Tibial artery (tissue), 4 donors: ENCODE measurements around the gene KIF7.

ENCODE experiments used
- DNase-seq, 2 donors: peaks; one replicate each; pipeline ENCODE4 v3.0.0-alpha.2; 2019
- H3K27ac ChIP-seq, 2 donors: fragments of 200-600 bp; sonication (generic) in 1 of 2; 1 replicate in 1 of 2; 2 replicates in 1 of 2; pipeline ENCODE4 v1.5.1; 2018 to 2019; ENCODE audit warnings: mild to moderate bottlenecking in 1 of 2
- H3K27me3 ChIP-seq, 2 donors: fragments of 200-600 bp; sonication (generic) in 1 of 2; one replicate each; pipeline versions ENCODE4 v1.5.1 to v1.6.0; 2016 to 2019
- H3K36me3 ChIP-seq, 3 donors: fragments of 200-600 bp; sonication (generic) in 2 of 3; one replicate each; pipeline ENCODE4 v1.5.1; 2016 to 2019; ENCODE audit warnings: mild to moderate bottlenecking in 2 of 3
- H3K4me1 ChIP-seq, 4 donors: fragments of 200-600 bp; sonication (generic) in 2 of 4; 1 replicate in 3 of 4; 2 replicates in 1 of 4; pipeline ENCODE4 v1.5.1; 2016 to 2019
- H3K4me3 ChIP-seq, 2 donors: fragments of 200-600 bp; sonication (generic) in 1 of 2; 1 replicate in 1 of 2; 2 replicates in 1 of 2; pipeline ENCODE4 v1.5.1; 2018 to 2019; ENCODE audit warnings: mild to moderate bottlenecking in 2 of 2
- H3K9me3 ChIP-seq, 3 donors: fragments of 200-600 bp; sonication (generic) in 1 of 3; one replicate each; pipeline ENCODE4 v1.5.1; 2016 to 2019
- intact Hi-C: fragments of 100-400 bp; cut with DNase I; formaldehyde crosslinking; loops from one replicate; pipeline ENCODE4 v1.15.0; 2023; ENCODE audit warnings: low total_unique reads
- TF ChIP-seq, protein P1 (sequence below), 2 experiments: fragments of 200-600 bp in 1 of 2; fragments of 450-650 bp in 1 of 2; IDR thresholded peaks; one replicate each; pipeline ENCODE4 v1.5.1; 2017 to 2019; ENCODE audit warnings: antibody characterized with exemption in 2 of 2, mild to moderate bottlenecking in 1 of 2, moderate library complexity in 1 of 2

The KIF7 gene

DNA sequence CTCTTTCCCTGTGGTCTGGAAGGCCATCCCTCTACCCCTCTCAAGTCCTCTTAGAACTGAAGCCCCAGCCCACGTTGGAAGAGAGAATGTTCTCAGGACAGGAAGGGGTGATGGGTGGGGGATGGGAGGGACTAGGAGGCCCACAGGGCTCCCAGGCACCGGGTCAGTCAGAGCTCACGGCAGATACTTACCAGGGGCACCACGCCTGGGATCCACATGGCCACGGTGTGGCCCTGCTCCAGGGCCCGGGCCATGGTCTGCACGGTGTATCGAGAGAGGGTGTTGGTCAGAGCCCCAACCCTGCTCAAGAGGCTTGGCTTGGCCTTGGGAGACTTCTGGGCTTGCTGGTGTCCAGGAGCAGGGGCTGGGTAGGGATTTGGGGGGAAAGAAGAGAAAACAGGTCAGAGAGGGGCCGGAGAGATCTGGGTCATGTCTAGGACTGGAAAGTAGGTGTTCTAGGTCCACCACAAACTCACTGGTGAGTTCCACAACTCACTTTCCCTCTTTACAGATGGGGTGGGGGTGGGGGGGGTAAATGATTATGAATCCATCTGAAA is 14.1 kb upstream of the KIF7 start:
- Histone ChIP-seq H3K36me3 (no peaks in the 10 kb centered on the region), H3K4me1 (peaks cover 0 to 45% (median 33%) of the 10 kb centered on the region in 4 donors), H3K9me3 (no peaks in the 10 kb centered on the region), H3K4me3 (no peak overlapping the region), H3K27ac (no peak overlapping the region), H3K27me3 (no peaks in the 10 kb centered on the region)
- DNase-seq = no peak
- TF ChIP-seq, protein P1, sequence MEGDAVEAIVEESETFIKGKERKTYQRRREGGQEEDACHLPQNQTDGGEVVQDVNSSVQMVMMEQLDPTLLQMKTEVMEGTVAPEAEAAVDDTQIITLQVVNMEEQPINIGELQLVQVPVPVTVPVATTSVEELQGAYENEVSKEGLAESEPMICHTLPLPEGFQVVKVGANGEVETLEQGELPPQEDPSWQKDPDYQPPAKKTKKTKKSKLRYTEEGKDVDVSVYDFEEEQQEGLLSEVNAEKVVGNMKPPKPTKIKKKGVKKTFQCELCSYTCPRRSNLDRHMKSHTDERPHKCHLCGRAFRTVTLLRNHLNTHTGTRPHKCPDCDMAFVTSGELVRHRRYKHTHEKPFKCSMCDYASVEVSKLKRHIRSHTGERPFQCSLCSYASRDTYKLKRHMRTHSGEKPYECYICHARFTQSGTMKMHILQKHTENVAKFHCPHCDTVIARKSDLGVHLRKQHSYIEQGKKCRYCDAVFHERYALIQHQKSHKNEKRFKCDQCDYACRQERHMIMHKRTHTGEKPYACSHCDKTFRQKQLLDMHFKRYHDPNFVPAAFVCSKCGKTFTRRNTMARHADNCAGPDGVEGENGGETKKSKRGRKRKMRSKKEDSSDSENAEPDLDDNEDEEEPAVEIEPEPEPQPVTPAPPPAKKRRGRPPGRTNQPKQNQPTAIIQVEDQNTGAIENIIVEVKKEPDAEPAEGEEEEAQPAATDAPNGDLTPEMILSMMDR (IDR thresholded peaks at IDR 0.05) = no peak
- intact Hi-C loops = no loop called here

DNA sequence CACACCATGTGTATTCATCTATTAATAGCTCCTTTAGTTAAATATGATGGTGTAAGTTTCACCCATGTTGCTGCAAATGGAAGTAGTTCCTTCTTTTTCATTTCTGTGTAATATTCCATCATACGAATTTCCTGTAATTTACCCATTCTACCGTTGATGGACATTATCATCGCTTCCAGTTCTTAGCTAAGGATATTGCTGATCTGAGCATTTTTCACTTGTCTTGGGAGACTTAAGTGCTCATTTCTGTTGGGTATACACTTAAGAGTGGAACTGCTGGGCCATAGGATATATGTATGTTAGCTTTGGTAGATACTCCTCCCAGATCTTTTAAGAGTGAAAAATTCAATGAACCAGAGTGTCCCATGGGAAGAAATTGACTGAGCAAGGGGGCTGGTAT is 12.9 kb upstream of the KIF7 start:
- no peak overlapping the region for H3K27ac ChIP-seq
- no peak for DNase-seq
- intact Hi-C loops = no loop called here

DNA sequence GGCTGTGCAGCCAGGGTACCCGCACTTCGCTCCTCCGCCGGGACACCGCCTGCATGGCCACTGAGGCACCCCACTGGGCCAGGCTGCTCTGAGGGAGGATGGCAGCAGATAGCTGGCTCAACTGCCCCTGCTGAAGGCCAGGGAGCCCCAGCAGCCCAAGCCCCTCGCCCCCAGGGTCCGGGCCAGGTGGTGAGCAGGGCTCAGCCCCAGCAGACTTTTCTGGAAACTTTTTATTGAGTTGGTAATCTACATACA is 12.4 kb upstream of the KIF7 start:
- Histone ChIP-seq H3K27ac (no peak overlapping the region), H3K4me1 (peaks cover 2 to 41% (median 30%) of the 10 kb centered on the region in 4 donors), H3K4me3 (no peak overlapping the region), H3K27me3 (no peaks in the 10 kb centered on the region), H3K36me3 (no peaks in the 10 kb centered on the region), H3K9me3 (no peaks in the 10 kb centered on the region)
- intact Hi-C loops = no loop called here
- TF ChIP-seq, protein P1 (IDR thresholded peaks at IDR 0.05) = no peak
- DNase-seq = no peak

More for the DNA sequence above, 12.9 kb upstream of the KIF7 start:
- no peaks in the 10 kb centered on the region for H3K27me3 ChIP-seq
- H3K4me3 ChIP-seq = no peak overlapping the region
- H3K9me3 ChIP-seq = no peaks in the 10 kb centered on the region
- TF ChIP-seq, protein P1 (IDR thresholded peaks at IDR 0.05) = no peak
- peaks cover 0 to 41% (median 30%) of the 10 kb centered on the region in 4 donors for H3K4me1 ChIP-seq
- no peaks in the 10 kb centered on the region for H3K36me3 ChIP-seq

DNA sequence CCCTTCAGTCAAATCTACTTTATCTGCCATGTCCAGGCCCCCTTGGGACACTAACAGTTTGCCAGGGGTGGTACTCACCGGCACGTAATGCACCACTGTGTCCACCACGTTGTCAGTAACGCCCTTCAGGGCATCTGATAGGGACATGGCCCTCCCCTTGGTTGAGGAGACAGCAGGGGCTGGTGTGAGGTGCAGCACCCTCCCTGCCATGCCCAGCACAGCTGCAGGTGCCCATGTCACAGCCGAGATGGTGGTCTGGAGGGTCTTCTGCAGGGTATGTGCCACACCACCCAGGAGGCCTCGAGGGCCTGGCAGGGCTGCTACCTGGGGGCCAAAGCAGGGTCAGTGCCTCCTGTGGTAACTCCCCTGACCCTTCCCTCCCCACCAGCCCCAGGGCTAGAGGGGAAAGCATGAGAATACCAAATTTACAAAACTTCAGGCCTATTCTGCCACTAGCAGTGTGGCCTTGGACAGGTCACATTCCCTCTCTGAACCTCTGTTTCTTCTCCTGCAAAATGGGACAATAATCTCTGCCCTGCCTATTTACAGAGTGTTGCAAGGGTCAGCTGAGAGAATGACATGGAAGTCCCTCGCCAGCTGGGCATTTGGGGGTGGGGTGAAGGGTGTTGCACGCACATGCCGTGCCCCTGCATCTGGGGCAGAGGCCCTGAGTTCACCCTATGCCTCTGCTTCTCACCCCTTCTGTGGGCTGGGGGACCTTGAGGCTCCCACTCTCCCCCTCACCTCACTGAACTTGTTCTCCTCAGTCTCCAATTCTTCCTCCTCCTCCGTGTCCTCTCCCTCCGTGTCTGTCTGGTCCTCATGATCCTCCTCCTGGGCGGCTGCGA is 11.8 kb upstream of the KIF7 start:
- peak overlapping the region in 1 of 2 donors; percentile 97 for H3K27ac ChIP-seq
- TF ChIP-seq, protein P1 (IDR thresholded peaks at IDR 0.05) = no peak
- H3K27me3 ChIP-seq = no peaks in the 10 kb centered on the region
- intact Hi-C loops = no loop called here
- peaks cover 8 to 41% (median 30%) of the 10 kb centered on the region in 4 donors for H3K4me1 ChIP-seq
- no peak for DNase-seq
- H3K4me3 ChIP-seq = no peak overlapping the region
- H3K9me3 ChIP-seq = no peaks in the 10 kb centered on the region
- H3K36me3 ChIP-seq = no peaks in the 10 kb centered on the region

DNA sequence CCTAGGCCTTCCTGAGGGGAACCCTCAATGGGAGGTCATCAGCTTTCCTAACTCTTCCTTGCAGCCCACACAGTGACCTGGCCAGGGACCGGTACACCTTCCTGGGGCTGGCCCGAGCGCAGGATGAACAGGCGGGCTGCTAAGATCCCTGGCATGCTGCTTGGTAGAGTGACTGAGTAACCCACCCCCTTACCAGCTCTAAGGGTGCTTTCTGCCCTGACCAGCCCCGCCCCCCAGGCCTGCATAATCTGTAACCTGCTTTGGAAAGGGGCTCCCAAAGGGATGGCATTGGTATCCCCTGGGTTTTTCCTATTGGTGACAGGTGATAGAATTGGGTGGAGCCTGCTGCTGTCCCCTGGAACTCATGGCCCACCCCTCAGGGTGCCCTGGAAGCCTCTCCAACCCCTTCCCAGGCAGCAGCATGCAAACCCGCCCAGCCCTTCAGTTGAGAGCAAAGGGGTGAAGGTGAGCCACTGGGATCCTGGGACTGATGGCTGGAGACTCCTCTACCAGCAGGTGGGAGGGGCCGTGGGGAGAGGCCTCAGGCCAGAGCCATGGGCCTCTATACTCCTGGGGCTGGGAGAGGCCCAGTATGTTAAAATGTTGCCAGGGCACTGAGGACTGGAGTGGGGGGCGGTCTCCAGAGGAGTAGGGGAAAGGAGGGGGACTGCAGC is 11.1 kb upstream of the KIF7 start:
- no peaks in the 10 kb centered on the region for H3K9me3 ChIP-seq
- TF ChIP-seq, protein P1 (IDR thresholded peaks at IDR 0.05) = no peak
- H3K27me3 ChIP-seq = no peaks in the 10 kb centered on the region
- H3K27ac ChIP-seq = peak overlapping the region; percentile 86 to 97
- no peaks in the 10 kb centered on the region for H3K36me3 ChIP-seq
- intact Hi-C loops = no loop called here
- peak overlapping the region; percentile 45 to 49 for H3K4me3 ChIP-seq
- DNase-seq = no peak
- peaks cover 8 to 36% (median 24%) of the 10 kb centered on the region in 4 donors for H3K4me1 ChIP-seq
